CD8-positive, alpha-beta memory T cell (primary cell): ENCODE data around the gene FHAD1. TPM values are rescaled to one million over a fixed set of nuclear protein-coding genes. Genes with fewer than 3 reads are reported as not detected.

Experiments
- CTCF ChIA-PET: fragments of 350-600 bp; sonication (Branson Sonifier 250); formaldehyde crosslinking; loops from one replicate; lab custom pipeline; 2021; ENCODE audit warnings: antibody characterized with exemption; lab: Charles Lee
- POLR2A ChIA-PET: fragments of 350-600 bp; sonication (Branson Sonifier 250); formaldehyde crosslinking; loops from one replicate; lab custom pipeline; 2021; ENCODE audit warnings: antibody characterized with exemption; lab: Charles Lee
- DNase-seq, 5 donors: peaks; one replicate each; pipeline versions ENCODE4 v3.0.0 to v3.0.0-alpha.2; 2020 to 2022; ENCODE audit warnings: mixed read lengths in 1 of 5
- H3K27ac ChIP-seq: one replicate; pipeline ENCODE4 v1.7.0; 2013; ENCODE audit warnings: low read depth, mild to moderate bottlenecking, low read length, moderate library complexity
- H3K27me3 ChIP-seq: 2 replicates; pipeline ENCODE4 v1.7.0; 2013; ENCODE audit warnings: low read length, mild to moderate bottlenecking; ENCODE audit not compliant: insufficient read depth, poor library complexity, severe bottlenecking
- H3K36me3 ChIP-seq: 2 replicates; pipeline ENCODE4 v1.7.0; 2013; ENCODE audit warnings: mild to moderate bottlenecking, low read length, moderate library complexity; ENCODE audit not compliant: insufficient read depth
- H3K4me1 ChIP-seq: 2 replicates; pipeline ENCODE4 v1.7.0; 2013; ENCODE audit warnings: mild to moderate bottlenecking, low read length, moderate library complexity; ENCODE audit not compliant: insufficient read depth
- H3K4me3 ChIP-seq: 2 replicates; pipeline ENCODE4 v1.7.0; 2013; ENCODE audit warnings: mild to moderate bottlenecking, low read length
- H3K9me3 ChIP-seq: 2 replicates; pipeline ENCODE4 v1.7.0; 2013; ENCODE audit warnings: mild to moderate bottlenecking, low read length
- H3K27ac Mint-ChIP-seq, 8 donors: one replicate each; pipeline ENCODE4 v1.8.0; 2020 to 2021; ENCODE audit warnings: mixed read lengths in 8 of 8, mild to moderate bottlenecking in 6 of 8, inconsistent platforms in 3 of 8, moderate library complexity in 3 of 8
- H3K27me3 Mint-ChIP-seq, 2 donors: one replicate each; pipeline ENCODE4 v1.8.0; 2020 to 2021; ENCODE audit warnings: mixed read lengths in 2 of 2, mild to moderate bottlenecking in 1 of 2, moderate library complexity in 1 of 2
- H3K36me3 Mint-ChIP-seq, 3 donors: one replicate each; pipeline ENCODE4 v1.8.0; 2020 to 2021; ENCODE audit warnings: mixed read lengths in 3 of 3, inconsistent platforms in 1 of 3, mild to moderate bottlenecking in 1 of 3
- H3K4me1 Mint-ChIP-seq, 3 donors: one replicate each; pipeline ENCODE4 v1.8.0; 2020 to 2021; ENCODE audit warnings: mixed read lengths in 3 of 3, inconsistent platforms in 1 of 3, mild to moderate bottlenecking in 1 of 3
- H3K4me3 Mint-ChIP-seq, 7 donors: one replicate each; pipeline ENCODE4 v1.8.0; 2020 to 2021; ENCODE audit warnings: mixed read lengths in 7 of 7, mild to moderate bottlenecking in 6 of 7, moderate library complexity in 4 of 7, inconsistent platforms in 2 of 7
- H3K9me3 Mint-ChIP-seq, 5 donors: one replicate each; pipeline ENCODE4 v1.8.0; 2020 to 2022; ENCODE audit warnings: mixed read lengths in 5 of 5, mild to moderate bottlenecking in 3 of 5, moderate library complexity in 2 of 5, inconsistent platforms in 1 of 5
- polyA plus RNA-seq: library from polyadenylated mRNA; unstranded; fragments of 300-500 nt; fragmentation: Illumina TruSeq; gene quantifications from one replicate; pipeline ENCODE4 v1.2.3, GENCODE V29; 2021
- total RNA-seq, 2 experiments: library from RNA; stranded (reverse); gene quantifications; one replicate each; pipeline ENCODE4 v1.2.3, GENCODE V29; 2021

The FHAD1 gene
- total and polyA plus RNA-seq, 3 experiments from 2014 or later, result not detected

DNA sequence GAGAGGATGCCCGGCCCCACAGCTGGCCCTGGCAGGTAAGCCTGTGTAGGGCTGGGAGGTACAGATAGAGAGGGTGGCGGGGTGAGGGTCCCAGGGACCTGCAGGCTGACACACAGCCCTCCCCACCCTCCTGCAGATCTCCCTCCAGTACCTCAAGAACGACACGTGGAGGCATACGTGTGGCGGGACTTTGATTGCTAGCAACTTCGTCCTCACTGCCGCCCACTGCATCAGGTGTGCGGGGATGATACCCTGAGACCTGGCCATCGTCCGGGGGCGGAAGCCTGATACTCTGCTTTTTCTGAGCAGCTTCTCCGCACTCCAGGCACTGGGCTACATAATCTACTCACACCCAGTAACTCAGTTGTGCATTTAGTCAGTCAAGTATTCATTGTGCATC, 193.3 kb downstream of the FHAD1 start:
- H3K4me1 Mint-ChIP-seq, result peaks cover 0 to 4% (median 2%) of the 10 kb centered on the region in 3 donors
- H3K4me3 ChIP-seq, result no peak overlapping the region
- POLR2A ChIA-PET, result no interaction called here

DNA sequence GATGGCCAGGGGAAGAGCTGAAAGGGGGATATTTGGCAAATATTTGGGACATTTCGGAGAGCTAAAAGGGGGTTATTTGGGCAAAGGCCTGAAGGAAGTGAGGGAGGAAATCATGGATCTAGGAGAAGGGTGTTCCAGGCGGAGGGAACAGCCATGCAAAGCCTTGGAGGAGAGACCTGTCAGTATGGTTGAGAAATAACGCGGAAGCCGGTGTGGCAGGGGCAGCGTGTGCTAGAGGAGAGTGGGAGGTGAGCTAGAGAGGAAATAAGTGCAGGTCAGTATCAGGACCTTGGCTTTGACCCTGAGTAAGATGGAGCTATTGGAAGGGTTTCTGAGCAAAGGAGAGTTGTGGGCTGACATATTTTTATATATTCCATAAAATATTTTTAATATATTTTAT, 194.2 kb downstream of the FHAD1 start:
- H3K36me3 ChIP-seq, result no peaks in the 10 kb centered on the region
- Mint-ChIP-seq H3K36me3 (no peaks in the 10 kb centered on the region), H3K27me3 (peaks cover 5% of the 10 kb centered on the region in 2 donors), H3K9me3 (no peaks in the 10 kb centered on the region), H3K4me3 (no peak overlapping the region), H3K4me1 (peaks cover 0 to 8% (median 2%) of the 10 kb centered on the region in 3 donors), H3K27ac (peak overlapping the region in 2 of 8 donors; percentile 19 to 48)
- ChIA-PET POLR2A (interaction anchor here (0.7 kb wide), 1 partner anchor 14 kb away, joined by 4 read pairs; no protein-coding TSS in a partner anchor), CTCF (no interaction called here)
- DNase-seq, result no peak
- no peak overlapping the region for H3K27ac ChIP-seq
- no peaks in the 10 kb centered on the region for H3K9me3 ChIP-seq
- no peak overlapping the region for H3K4me3 ChIP-seq
- no peaks in the 10 kb centered on the region for H3K4me1 ChIP-seq
- H3K27me3 ChIP-seq, result no peaks in the 10 kb centered on the region

More for the DNA sequence above, 193.3 kb downstream of the FHAD1 start:
- no peaks in the 10 kb centered on the region for H3K36me3 ChIP-seq
- H3K27me3 ChIP-seq, result no peaks in the 10 kb centered on the region
- Mint-ChIP-seq H3K4me3 (no peak overlapping the region), H3K36me3 (no peaks in the 10 kb centered on the region), H3K27ac (no peak overlapping the region), H3K27me3 (peaks cover 0 to 1% of the 10 kb centered on the region in 2 donors), H3K9me3 (no peaks in the 10 kb centered on the region)
- no peaks in the 10 kb centered on the region for H3K4me1 ChIP-seq
- H3K27ac ChIP-seq, result no peak overlapping the region
- H3K9me3 ChIP-seq, result no peaks in the 10 kb centered on the region
- CTCF ChIA-PET, result no interaction called here
- DNase-seq, result no peak

DNA sequence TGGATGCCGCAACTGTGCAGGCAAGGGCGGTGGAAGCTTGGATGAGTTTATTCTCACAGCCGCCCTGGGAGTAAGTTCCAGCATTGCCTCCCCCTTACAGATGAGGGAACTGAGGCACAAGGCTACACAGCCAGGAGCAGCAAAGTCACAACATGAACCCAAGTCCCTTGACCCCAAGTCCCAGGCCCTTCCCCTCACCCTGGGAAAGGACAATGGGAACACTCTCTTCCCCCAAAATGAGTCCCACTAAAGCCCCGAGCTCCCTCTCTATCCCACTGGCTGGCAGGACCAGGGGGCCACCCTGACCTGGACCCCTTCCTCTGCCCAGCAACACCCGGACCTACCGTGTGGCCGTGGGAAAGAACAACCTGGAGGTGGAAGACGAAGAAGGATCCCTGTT, 195.1 kb downstream of the FHAD1 start:
- no peaks in the 10 kb centered on the region for H3K9me3 ChIP-seq
- no peaks in the 10 kb centered on the region for H3K27me3 ChIP-seq
- ChIA-PET CTCF (no interaction called here), POLR2A (interaction anchor here (0.7 kb wide), 1 partner anchor 15 kb away, joined by 4 read pairs; no protein-coding TSS in a partner anchor)
- Mint-ChIP-seq H3K9me3 (no peaks in the 10 kb centered on the region), H3K36me3 (no peaks in the 10 kb centered on the region), H3K4me3 (no peak overlapping the region), H3K4me1 (peaks cover 0 to 8% (median 2%) of the 10 kb centered on the region in 3 donors), H3K27ac (no peak overlapping the region), H3K27me3 (peaks cover 7 to 10% of the 10 kb centered on the region in 2 donors)
- H3K36me3 ChIP-seq, result no peaks in the 10 kb centered on the region
- DNase-seq, result no peak
- H3K4me1 ChIP-seq, result no peaks in the 10 kb centered on the region
- no peak overlapping the region for H3K4me3 ChIP-seq
- H3K27ac ChIP-seq, result no peak overlapping the region

DNA sequence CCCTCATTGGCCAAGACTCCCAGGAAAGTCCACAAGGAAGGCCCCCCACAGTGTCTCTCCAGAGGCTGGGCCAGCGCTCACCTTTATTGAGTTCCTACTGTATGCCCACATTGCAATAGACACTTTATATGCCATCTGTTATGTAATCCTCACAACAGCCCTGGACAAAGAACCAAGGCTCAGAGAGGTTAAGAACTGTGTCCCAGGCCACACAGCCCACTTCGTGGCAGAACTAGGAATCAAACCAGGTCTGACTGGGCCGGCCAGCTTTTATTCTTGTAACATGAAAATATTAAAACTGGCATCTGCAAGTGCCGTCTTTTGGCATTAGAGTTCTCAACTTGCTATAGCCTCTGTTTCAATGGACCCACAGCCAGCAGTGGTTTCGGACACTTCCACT, 195.7 kb downstream of the FHAD1 start:
- no peaks in the 10 kb centered on the region for H3K9me3 ChIP-seq
- H3K27me3 ChIP-seq, result no peaks in the 10 kb centered on the region
- no peak overlapping the region for H3K4me3 Mint-ChIP-seq
- H3K36me3 ChIP-seq, result no peaks in the 10 kb centered on the region
- no peak overlapping the region for H3K4me3 ChIP-seq
- no peaks in the 10 kb centered on the region for H3K36me3 Mint-ChIP-seq
- peaks cover 8 to 16% of the 10 kb centered on the region in 2 donors for H3K27me3 Mint-ChIP-seq
- CTCF ChIA-PET, result no interaction called here
- H3K4me1 ChIP-seq, result no peaks in the 10 kb centered on the region
- POLR2A ChIA-PET, result interaction anchor here (0.8 kb wide), 1 partner anchor 10 kb away, joined by 4 read pairs; no protein-coding TSS in a partner anchor
- no peaks in the 10 kb centered on the region for H3K9me3 Mint-ChIP-seq
- no peak overlapping the region for H3K27ac Mint-ChIP-seq
- H3K4me1 Mint-ChIP-seq, result peaks cover 0 to 8% (median 2%) of the 10 kb centered on the region in 3 donors
- no peak overlapping the region for H3K27ac ChIP-seq
- no peak for DNase-seq

DNA sequence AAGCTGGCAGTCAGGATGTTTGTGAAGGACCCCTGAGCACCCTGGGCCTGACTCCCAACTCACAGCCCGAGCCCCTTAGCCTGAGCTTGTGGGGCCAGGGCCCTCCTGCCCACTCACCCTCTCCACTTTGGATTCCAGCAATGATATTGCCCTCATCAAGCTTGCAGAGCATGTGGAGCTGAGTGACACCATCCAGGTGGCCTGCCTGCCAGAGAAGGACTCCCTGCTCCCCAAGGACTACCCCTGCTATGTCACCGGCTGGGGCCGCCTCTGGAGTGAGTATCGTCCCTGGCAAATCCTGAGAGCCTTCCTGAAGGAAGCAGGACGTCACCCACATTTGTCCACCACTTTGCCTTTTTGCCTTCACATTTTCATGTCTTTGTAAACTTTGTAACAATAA, 196.3 kb downstream of the FHAD1 start:
- no peaks in the 10 kb centered on the region for H3K4me1 ChIP-seq
- no peaks in the 10 kb centered on the region for H3K9me3 ChIP-seq
- peaks cover 8 to 19% of the 10 kb centered on the region in 2 donors for H3K27me3 Mint-ChIP-seq
- H3K27me3 ChIP-seq, result no peaks in the 10 kb centered on the region
- ChIA-PET CTCF (no interaction called here), POLR2A (interaction anchor here (0.8 kb wide), 1 partner anchor 11 kb away, joined by 4 read pairs; no protein-coding TSS in a partner anchor)
- H3K9me3 Mint-ChIP-seq, result no peaks in the 10 kb centered on the region
- H3K4me3 ChIP-seq, result no peak overlapping the region
- H3K4me1 Mint-ChIP-seq, result peaks cover 0 to 8% (median 2%) of the 10 kb centered on the region in 3 donors
- no peaks in the 10 kb centered on the region for H3K36me3 Mint-ChIP-seq
- H3K4me3 Mint-ChIP-seq, result no peak overlapping the region
- DNase-seq, result no peak
- H3K27ac Mint-ChIP-seq, result no peak overlapping the region
- H3K36me3 ChIP-seq, result no peaks in the 10 kb centered on the region
- H3K27ac ChIP-seq, result no peak overlapping the region

DNA sequence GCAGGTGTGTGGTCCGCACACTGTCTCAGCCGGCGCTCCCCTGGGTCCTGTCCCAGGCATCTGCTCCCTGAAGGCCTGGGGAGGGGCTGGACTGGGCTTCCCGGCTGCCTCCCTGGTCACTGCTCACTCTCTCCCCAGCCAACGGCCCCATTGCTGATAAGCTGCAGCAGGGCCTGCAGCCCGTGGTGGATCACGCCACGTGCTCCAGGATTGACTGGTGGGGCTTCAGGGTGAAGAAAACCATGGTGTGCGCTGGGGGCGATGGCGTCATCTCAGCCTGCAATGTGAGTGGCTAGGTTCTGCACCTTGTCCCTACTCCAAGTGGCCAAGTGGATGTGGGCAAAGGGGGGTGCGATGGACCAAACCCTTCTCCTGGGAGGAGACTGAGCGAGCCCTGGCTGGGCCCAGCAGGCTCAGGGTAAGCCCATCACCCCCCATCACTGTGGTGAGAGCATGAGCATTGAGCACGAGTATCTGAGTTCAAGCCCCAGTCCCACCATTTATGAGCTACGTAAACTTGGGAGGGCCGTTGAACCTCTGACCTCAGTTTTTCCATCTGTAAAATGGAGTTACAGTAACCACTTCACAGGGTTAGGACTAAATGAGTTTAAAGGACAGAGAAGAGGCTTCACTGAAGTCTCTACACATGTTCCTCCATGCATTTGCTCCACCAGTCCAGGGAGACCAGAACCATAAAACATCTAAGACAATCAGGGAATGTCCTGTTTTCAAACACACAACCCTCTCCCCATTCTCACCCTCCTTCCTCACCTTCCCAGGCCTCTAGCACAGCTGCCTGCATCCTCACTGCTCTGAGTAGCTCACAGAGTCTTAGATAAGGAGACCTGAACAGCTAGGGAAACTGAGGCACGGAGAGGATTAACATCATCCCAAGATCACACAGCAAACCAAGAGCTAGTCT, 197.7 kb downstream of the FHAD1 start:
- H3K27ac ChIP-seq, result no peak overlapping the region
- Mint-ChIP-seq H3K4me1 (peaks cover 0 to 8% (median 2%) of the 10 kb centered on the region in 3 donors), H3K36me3 (no peaks in the 10 kb centered on the region), H3K9me3 (no peaks in the 10 kb centered on the region), H3K27ac (no peak overlapping the region), H3K4me3 (peak overlapping the region in 1 of 7 donors; percentile 51), H3K27me3 (peaks cover 12 to 27% of the 10 kb centered on the region in 2 donors)
- H3K27me3 ChIP-seq, result no peaks in the 10 kb centered on the region
- CTCF ChIA-PET, result no interaction called here
- POLR2A ChIA-PET, result no interaction called here
- H3K4me3 ChIP-seq, result no peak overlapping the region
- H3K9me3 ChIP-seq, result no peaks in the 10 kb centered on the region
- H3K4me1 ChIP-seq, result no peaks in the 10 kb centered on the region
- no peak for DNase-seq
- no peaks in the 10 kb centered on the region for H3K36me3 ChIP-seq

DNA sequence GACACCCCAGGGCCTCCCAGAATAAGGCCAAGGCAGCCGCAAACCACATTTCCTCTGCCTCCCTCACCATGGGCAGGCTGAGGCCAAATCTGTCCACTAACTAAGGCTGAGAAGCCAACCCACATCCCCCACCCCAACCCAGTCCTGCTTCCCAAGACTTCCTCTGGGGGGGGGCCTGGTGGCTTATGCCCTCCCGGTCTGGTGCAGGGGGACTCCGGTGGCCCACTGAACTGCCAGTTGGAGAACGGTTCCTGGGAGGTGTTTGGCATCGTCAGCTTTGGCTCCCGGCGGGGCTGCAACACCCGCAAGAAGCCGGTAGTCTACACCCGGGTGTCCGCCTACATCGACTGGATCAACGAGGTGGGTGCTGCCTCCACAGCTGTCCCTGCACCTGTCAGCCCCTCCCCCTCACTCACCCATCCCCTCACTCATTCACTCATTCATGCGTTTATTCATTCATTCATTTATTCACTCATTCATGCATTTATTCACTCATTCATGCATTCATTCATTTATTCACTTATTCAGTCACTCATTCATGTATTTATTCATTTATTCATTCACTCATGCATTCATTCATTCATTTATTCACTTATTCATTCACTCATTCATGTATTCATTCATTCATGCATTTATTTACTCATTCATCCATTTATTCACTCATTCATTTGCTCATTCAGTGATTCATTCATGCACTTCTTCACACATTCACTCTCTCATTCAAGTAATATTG, 198.5 kb downstream of the FHAD1 start:
- peaks cover 0 to 8% (median 2%) of the 10 kb centered on the region in 3 donors for H3K4me1 Mint-ChIP-seq
- Histone ChIP-seq H3K27me3 (no peaks in the 10 kb centered on the region), H3K4me3 (no peak overlapping the region), H3K4me1 (no peaks in the 10 kb centered on the region), H3K9me3 (no peaks in the 10 kb centered on the region), H3K36me3 (no peaks in the 10 kb centered on the region), H3K27ac (no peak overlapping the region)
- CTCF ChIA-PET, result no interaction called here
- POLR2A ChIA-PET, result no interaction called here
- H3K4me3 Mint-ChIP-seq, result peak overlapping the region in 1 of 7 donors; percentile 51
- H3K27me3 Mint-ChIP-seq, result peaks cover 14 to 29% of the 10 kb centered on the region in 2 donors
- no peaks in the 10 kb centered on the region for H3K9me3 Mint-ChIP-seq
- no peaks in the 10 kb centered on the region for H3K36me3 Mint-ChIP-seq
- DNase-seq, result no peak
- H3K27ac Mint-ChIP-seq, result no peak overlapping the region

DNA sequence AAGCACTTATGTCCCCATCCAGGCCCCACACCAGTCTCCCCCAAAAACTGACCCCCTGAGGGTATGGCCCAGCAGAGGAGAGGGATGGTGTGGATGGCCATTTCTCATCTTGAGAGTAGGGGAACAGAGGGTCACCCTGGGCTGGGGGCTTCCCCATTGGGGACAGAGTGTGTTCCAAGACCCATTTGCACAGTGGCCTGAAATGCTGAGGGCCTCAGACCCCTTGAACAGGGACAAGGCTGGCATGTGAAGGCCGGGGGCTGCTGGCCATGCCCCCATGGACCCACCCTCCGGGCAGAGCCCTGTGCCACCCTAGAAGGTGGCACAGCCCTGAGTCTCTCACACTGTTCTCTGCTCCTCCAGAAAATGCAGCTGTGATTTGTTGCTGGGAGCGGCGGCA, 199.2 kb downstream of the FHAD1 start:
- H3K4me1 ChIP-seq, result no peaks in the 10 kb centered on the region
- no peak overlapping the region for H3K27ac Mint-ChIP-seq
- ChIA-PET POLR2A (no interaction called here), CTCF (no interaction called here)
- no peaks in the 10 kb centered on the region for H3K36me3 ChIP-seq
- no peaks in the 10 kb centered on the region for H3K9me3 ChIP-seq
- H3K27me3 ChIP-seq, result no peaks in the 10 kb centered on the region
- H3K27me3 Mint-ChIP-seq, result peaks cover 14 to 34% of the 10 kb centered on the region in 2 donors
- H3K27ac ChIP-seq, result no peak overlapping the region
- no peak for DNase-seq
- H3K4me1 Mint-ChIP-seq, result peaks cover 0 to 8% (median 2%) of the 10 kb centered on the region in 3 donors
- no peaks in the 10 kb centered on the region for H3K9me3 Mint-ChIP-seq
- H3K4me3 Mint-ChIP-seq, result no peak overlapping the region
- no peak overlapping the region for H3K4me3 ChIP-seq
- peaks cover 0 to 4% (median 0%) of the 10 kb centered on the region in 3 donors for H3K36me3 Mint-ChIP-seq
